Endothelial cell of umbilical vein (primary cell): Measurements from ENCODE around the gene QRICH2.

ENCODE experiments used
- EZH2 ChIP-seq: IDR thresholded peaks from 2 replicates; pipeline ENCODE4 v1.6.1; 2012; ENCODE audit warnings: borderline replicate concordance, low read depth, mild to moderate bottlenecking, moderate library complexity, low read length, inconsistent platforms; ENCODE audit not compliant: severe bottlenecking
- GATA2 ChIP-seq: IDR thresholded peaks from 2 replicates; pipeline ENCODE4 v1.7.0; 2011; ENCODE audit warnings: low read depth, mild to moderate bottlenecking, moderate library complexity, mixed read lengths, low read length; ENCODE audit not compliant: insufficient read length, insufficient read depth
- MYC ChIP-seq: IDR thresholded peaks from one replicate; pipeline ENCODE4 v1.6.1; 2011; ENCODE audit warnings: mild to moderate bottlenecking, low read depth, low read length
- POLR2A ChIP-seq: IDR thresholded peaks from 2 replicates; pipeline ENCODE4 v1.6.1; 2012; ENCODE audit warnings: low read depth, mild to moderate bottlenecking, control low read depth, low read length
- POLR2AphosphoS5 ChIP-seq: IDR thresholded peaks from 2 replicates; pipeline ENCODE4 v1.6.1; 2012; ENCODE audit warnings: low read depth, mild to moderate bottlenecking, control low read depth, low read length, moderate library complexity; ENCODE audit not compliant: insufficient read depth
- TF ChIP-seq, protein P1 (sequence below), 2 donors: IDR thresholded peaks; 1 replicate in 1 of 2; 2 replicates in 1 of 2; pipeline ENCODE4 v1.5.1; 2011; ENCODE audit warnings: low read length in 2 of 2, mild to moderate bottlenecking in 2 of 2, moderate library complexity in 2 of 2, control low read depth in 1 of 2, inconsistent platforms in 1 of 2, low read depth in 1 of 2; ENCODE audit not compliant: insufficient read depth in 1 of 2; ENCODE audit errors: extremely low read depth in 1 of 2
- TF ChIP-seq, protein P2 (sequence below): IDR thresholded peaks from 2 replicates; pipeline ENCODE4 v1.6.1; 2011; ENCODE audit not compliant: insufficient read depth, insufficient read length

DNA sequence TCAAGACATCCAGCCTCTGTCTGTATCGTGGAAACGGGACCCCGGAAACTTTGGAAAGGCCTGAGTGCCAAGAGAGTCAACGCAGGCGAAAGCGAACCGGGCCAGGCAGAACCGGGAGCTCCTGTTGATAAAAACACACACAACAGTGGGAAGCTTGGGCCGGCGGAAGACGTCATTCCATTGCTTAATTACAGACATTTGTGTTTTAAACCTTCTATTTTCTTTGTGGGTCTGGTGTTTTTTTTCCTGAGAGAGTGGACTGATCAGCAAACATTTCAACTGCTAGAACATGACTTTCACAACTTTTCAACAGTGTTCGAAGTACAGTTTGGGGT, 66.9 kb downstream of the QRICH2 start:
- TF ChIP-seq, protein P1, sequence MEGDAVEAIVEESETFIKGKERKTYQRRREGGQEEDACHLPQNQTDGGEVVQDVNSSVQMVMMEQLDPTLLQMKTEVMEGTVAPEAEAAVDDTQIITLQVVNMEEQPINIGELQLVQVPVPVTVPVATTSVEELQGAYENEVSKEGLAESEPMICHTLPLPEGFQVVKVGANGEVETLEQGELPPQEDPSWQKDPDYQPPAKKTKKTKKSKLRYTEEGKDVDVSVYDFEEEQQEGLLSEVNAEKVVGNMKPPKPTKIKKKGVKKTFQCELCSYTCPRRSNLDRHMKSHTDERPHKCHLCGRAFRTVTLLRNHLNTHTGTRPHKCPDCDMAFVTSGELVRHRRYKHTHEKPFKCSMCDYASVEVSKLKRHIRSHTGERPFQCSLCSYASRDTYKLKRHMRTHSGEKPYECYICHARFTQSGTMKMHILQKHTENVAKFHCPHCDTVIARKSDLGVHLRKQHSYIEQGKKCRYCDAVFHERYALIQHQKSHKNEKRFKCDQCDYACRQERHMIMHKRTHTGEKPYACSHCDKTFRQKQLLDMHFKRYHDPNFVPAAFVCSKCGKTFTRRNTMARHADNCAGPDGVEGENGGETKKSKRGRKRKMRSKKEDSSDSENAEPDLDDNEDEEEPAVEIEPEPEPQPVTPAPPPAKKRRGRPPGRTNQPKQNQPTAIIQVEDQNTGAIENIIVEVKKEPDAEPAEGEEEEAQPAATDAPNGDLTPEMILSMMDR (IDR thresholded peaks at IDR 0.05; ENCODE audit: extremely low read depth in 1 of 2, insufficient read depth in 1 of 2, low read depth in 1 of 2, low read length in 2 of 2): no peak
- TF ChIP-seq EZH2: no peak
- TF ChIP-seq MYC: no peak
- no peak for TF ChIP-seq POLR2AphosphoS5
- TF ChIP-seq, protein P2, sequence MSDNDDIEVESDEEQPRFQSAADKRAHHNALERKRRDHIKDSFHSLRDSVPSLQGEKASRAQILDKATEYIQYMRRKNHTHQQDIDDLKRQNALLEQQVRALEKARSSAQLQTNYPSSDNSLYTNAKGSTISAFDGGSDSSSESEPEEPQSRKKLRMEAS: no peak
- no peak for TF ChIP-seq POLR2A
- no peak for TF ChIP-seq GATA2
